HepG2 (cell line): ENCODE measurements around the gene SAPCD1. TPM values are rescaled to one million over a fixed set of nuclear protein-coding genes. Genes with fewer than 3 reads are reported as not detected.

ENCODE experiments used
- ATRX ChIP-seq: sonication (generic); formaldehyde crosslinking; IDR thresholded peaks from 2 replicates; pipeline ENCODE4 v1.4.0; 2020; ENCODE audit warnings: missing genetic modification reagents, borderline replicate concordance
- FOXM1 ChIP-seq: sonication (generic); formaldehyde crosslinking; IDR thresholded peaks from 2 replicates; pipeline ENCODE4 v1.5.0; 2020; ENCODE audit warnings: missing genetic modification reagents
- NRL ChIP-seq: sonication (generic); formaldehyde crosslinking; IDR thresholded peaks from 2 replicates; pipeline ENCODE4 v1.5.0; 2020; ENCODE audit warnings: missing genetic modification reagents, mild to moderate bottlenecking, moderate library complexity, borderline replicate concordance
- PHF5A ChIP-seq: IDR thresholded peaks from one replicate; pipeline ENCODE4 v1.6.1; 2018; ENCODE audit warnings: low read depth, missing genetic modification reagents; ENCODE audit not compliant: unreplicated experiment
- SOX5 ChIP-seq: IDR thresholded peaks from 2 replicates; pipeline ENCODE4 v1.6.1; 2016; ENCODE audit warnings: borderline replicate concordance
- SOX6 ChIP-seq, 2 experiments: fragments of 450-650 bp in 1 of 2; sonication (generic) in 1 of 2; formaldehyde crosslinking in 1 of 2; IDR thresholded peaks; 2 replicates each; pipeline versions ENCODE4 v1.4.0 to v1.6.1; 2017 to 2020; ENCODE audit warnings: antibody characterized with exemption in 1 of 2, mild to moderate bottlenecking in 1 of 2, missing genetic modification reagents in 1 of 2
- SP1 ChIP-seq, 2 experiments: fragments of 450-650 bp in 1 of 2; sonication (generic) in 1 of 2; formaldehyde crosslinking in 1 of 2; IDR thresholded peaks; 2 replicates each; pipeline versions ENCODE4 v1.4.0 to v1.6.1; 2016 to 2020; ENCODE audit warnings: missing genetic modification reagents in 1 of 2
- TBX3 ChIP-seq: fragments of 450-650 bp; IDR thresholded peaks from 2 replicates; pipeline ENCODE4 v1.6.1; 2017; ENCODE audit warnings: antibody characterized with exemption, mild to moderate bottlenecking, inconsistent platforms, borderline replicate concordance
- ZHX2 ChIP-seq, 2 experiments: sonication (generic) in 1 of 2; formaldehyde crosslinking in 1 of 2; IDR thresholded peaks; 2 replicates each; pipeline versions ENCODE4 v1.6.1 to v1.9.0; 2014 to 2022; ENCODE audit warnings: antibody characterized with exemption in 1 of 2, borderline replicate concordance in 1 of 2, inconsistent platforms in 1 of 2, low read depth in 1 of 2, missing genetic modification reagents in 1 of 2
- ZNF275 ChIP-seq: sonication (generic); formaldehyde crosslinking; IDR thresholded peaks from 2 replicates; pipeline ENCODE4 v1.8.0; 2022; ENCODE audit warnings: missing genetic modification reagents, mild to moderate bottlenecking, inconsistent platforms, borderline replicate concordance
- ZNF451 ChIP-seq: sonication (generic); formaldehyde crosslinking; IDR thresholded peaks from 2 replicates; pipeline ENCODE4 v1.5.0; 2020; ENCODE audit warnings: mild to moderate bottlenecking, missing genetic modification reagents
- ZNF780A ChIP-seq: sonication (generic); formaldehyde crosslinking; IDR thresholded peaks from 2 replicates; pipeline ENCODE4 v1.8.0; 2022; ENCODE audit warnings: mild to moderate bottlenecking, missing genetic modification reagents, moderate library complexity
- polyA plus RNA-seq, 8 experiments: library from polyadenylated mRNA; depleted of rRNA in 3 of 8; stranded (reverse) in 7 of 8; unstranded in 1 of 8; fragments of >200 nt; fragmentation: Illumina TruSeq in 4 of 8; extraction: Trizol in 4 of 8; gene quantifications; 2 replicates each; pipeline versions ENCODE4 v1.2.1 to v1.2.3, GENCODE V29; 2011 to 2016; ENCODE audit warnings: low read depth in 4 of 8, missing spikeins in 1 of 8, mixed read lengths in 1 of 8; ENCODE audit not compliant: insufficient read depth in 1 of 8
- total RNA-seq, 5 experiments: library from RNA; depleted of rRNA; stranded (reverse); fragments of >200 nt; fragmentation: Illumina TruSeq; extraction: Trizol; gene quantifications; 2 replicates each; pipeline ENCODE4 v1.2.3, GENCODE V29; 2016; ENCODE audit warnings: low read depth in 1 of 5
- TF ChIP-seq, protein P1 (sequence below), 2 experiments: sonication (generic) in 1 of 2; formaldehyde crosslinking in 1 of 2; IDR thresholded peaks; 2 replicates each; pipeline versions ENCODE4 v1.4.0 to v1.6.1; 2018 to 2020; ENCODE audit warnings: missing genetic modification reagents in 2 of 2, borderline replicate concordance in 1 of 2, low read depth in 1 of 2, mild to moderate bottlenecking in 1 of 2, missing biosample characterization in 1 of 2

SAPCD1 gene
- total and polyA plus RNA-seq, 2 of the 13 experiments (the other 11 are each of a cell fraction or from before 2014, with no cell fraction given) = 2.5 to 3.9 TPM

DNA sequence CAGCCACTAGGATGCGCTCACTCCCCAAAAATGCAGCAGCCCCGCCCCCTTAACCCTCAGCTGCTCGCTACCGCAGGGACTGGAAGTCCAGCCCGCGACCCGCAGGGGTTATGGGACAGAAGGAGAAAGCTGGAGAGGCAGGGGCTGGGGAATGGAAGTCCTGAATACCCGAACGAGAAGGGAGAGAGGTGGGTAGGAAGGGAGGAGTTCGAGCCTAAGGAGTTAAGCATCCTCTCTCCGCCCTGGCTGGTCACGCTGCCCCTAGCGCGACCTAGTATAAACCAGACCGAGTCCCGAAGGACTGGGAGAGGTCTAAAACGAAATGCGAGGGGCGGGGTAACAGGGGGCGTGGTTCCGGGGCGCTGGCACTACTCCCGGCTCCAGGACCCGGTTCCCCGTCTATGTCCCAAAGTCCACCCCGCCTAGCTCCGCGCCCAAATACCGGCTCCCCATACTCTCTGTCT, 32.9 kb upstream of the SAPCD1 start (continued):
- TF ChIP-seq ZNF275 (no peak), NRL (CRISPR knock-in tag) (no peak), SOX5 (CRISPR knock-in tag) (no peak; the same call in 1 of the 2 replicates), FOXM1 (no peak), SOX6 (IDR thresholded peaks at IDR 0.05) (no peak), SOX6 (CRISPR knock-in tag; IDR thresholded peaks at IDR 0.05) (peak; percentile 43; the same call in 1 of the 2 replicates), ZHX2 (IDR thresholded peaks at IDR 0.05; ENCODE audit: low read depth) (no peak), ZHX2 (CRISPR knock-in tag; IDR thresholded peaks at IDR 0.05; ENCODE audit: borderline replicate concordance) (no peak), TBX3 (no peak), SP1 (IDR thresholded peaks at IDR 0.05) (no peak), SP1 (CRISPR knock-in tag; IDR thresholded peaks at IDR 0.05) (peak; percentile 99), ATRX (CRISPR knock-in tag) (no peak), PHF5A (CRISPR knock-in tag) (peak; percentile 52), ZNF451 (CRISPR knock-in tag) (no peak), ZNF780A (CRISPR knock-in tag) (no peak)
- TF ChIP-seq, protein P1, sequence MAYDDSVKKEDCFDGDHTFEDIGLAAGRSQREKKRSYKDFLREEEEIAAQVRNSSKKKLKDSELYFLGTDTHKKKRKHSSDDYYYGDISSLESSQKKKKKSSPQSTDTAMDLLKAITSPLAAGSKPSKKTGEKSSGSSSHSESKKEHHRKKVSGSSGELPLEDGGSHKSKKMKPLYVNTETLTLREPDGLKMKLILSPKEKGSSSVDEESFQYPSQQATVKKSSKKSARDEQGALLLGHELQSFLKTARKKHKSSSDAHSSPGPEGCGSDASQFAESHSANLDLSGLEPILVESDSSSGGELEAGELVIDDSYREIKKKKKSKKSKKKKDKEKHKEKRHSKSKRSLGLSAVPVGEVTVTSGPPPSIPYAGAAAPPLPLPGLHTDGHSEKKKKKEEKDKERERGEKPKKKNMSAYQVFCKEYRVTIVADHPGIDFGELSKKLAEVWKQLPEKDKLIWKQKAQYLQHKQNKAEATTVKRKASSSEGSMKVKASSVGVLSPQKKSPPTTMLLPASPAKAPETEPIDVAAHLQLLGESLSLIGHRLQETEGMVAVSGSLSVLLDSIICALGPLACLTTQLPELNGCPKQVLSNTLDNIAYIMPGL (CRISPR knock-in tag; IDR thresholded peaks at IDR 0.05; ENCODE audit: borderline replicate concordance in 1 of 2, low read depth in 1 of 2) = peak; percentile 89 to 97
